Dendritic cell treated with granulocyte-macrophage colony-stimulating factor and Interleukin-4, amounts not matched to agents 40 ng/mL and 50 ng/mL, for 4 days (primary cell): ENCODE measurements around the gene TIPIN.
"Not testable (repeated sequence)": the region's sequence is repeated elsewhere in the genome, so short reads cannot be mapped to it uniquely, and the experiment has no call there.

Experiments
- H3K27ac Mint-ChIP-seq: one replicate; pipeline ENCODE4 v1.8.0; 2022; ENCODE audit warnings: mild to moderate bottlenecking, mixed read lengths
- H3K27me3 Mint-ChIP-seq: one replicate; pipeline ENCODE4 v1.8.0; 2022; ENCODE audit warnings: mild to moderate bottlenecking, mixed read lengths
- H3K36me3 Mint-ChIP-seq: one replicate; pipeline ENCODE4 v1.8.0; 2022; ENCODE audit warnings: low read depth, mixed read lengths
- H3K4me1 Mint-ChIP-seq: one replicate; pipeline ENCODE4 v1.8.0; 2022; ENCODE audit warnings: low read depth, mixed read lengths
- H3K4me3 Mint-ChIP-seq: one replicate; pipeline ENCODE4 v1.8.0; 2022; ENCODE audit warnings: mild to moderate bottlenecking, moderate library complexity, mixed read lengths
- H3K9me3 Mint-ChIP-seq: one replicate; pipeline ENCODE4 v1.8.0; 2022; ENCODE audit warnings: mixed read lengths
- intact Hi-C: fragments of 100-400 bp; cut with micrococcal nuclease; formaldehyde crosslinking; loops from one replicate; pipeline ENCODE4 v1.15.0; 2022

The TIPIN gene, protein sequence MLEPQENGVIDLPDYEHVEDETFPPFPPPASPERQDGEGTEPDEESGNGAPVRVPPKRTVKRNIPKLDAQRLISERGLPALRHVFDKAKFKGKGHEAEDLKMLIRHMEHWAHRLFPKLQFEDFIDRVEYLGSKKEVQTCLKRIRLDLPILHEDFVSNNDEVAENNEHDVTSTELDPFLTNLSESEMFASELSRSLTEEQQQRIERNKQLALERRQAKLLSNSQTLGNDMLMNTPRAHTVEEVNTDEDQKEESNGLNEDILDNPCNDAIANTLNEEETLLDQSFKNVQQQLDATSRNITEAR

DNA sequence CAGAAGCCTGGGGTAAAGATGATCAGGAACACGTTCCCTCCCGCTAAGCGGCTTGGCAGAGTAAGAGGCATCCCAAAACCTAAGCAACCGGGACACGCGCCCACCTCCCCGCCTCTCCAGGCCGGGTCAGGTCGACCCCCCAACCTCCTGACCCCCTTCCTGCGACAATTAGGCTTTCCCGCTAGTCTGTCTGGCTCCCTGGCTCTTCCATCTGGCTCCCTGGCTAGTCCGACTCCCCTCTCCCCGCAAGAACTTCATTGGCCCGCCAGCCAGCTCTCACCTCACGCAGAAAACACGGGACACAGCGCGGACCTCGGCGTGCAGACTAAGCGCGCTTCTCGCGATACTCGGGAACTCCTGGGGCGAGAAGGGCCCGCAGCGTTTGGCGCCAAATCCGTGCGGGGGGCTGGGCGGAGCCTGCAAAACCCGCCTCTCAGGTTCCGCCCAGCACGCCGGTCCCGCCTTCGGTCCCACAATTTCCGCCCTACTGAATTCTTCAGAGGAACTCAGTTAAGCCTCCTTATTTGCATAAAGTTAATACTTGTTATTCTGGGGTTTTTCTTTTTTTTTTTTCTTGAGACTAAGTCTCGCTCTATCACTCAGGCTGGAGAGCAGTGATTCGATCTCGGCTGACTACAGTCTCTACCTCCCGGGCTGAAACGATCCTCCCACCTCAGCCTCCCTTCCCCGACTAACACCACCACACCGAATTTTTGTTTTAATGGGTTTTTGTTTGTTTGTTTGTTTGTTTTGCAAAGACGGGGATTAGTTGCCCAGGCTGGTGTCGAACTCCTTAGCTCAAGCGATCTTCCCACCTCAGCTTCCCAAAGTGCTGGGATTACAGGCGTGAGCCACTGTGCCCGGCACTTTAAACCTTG, at the start of gene TIPIN:
TSS of gene TIPIN (minus strand) at position 327 of the 878 bp plus-strand sequence. CDS start 3,738 bp downstream, outside the sequence.
- peaks cover 23% of the 10 kb centered on the region for H3K36me3 Mint-ChIP-seq
- no peaks in the 10 kb centered on the region for H3K9me3 Mint-ChIP-seq
- H3K27me3 Mint-ChIP-seq: no peaks in the 10 kb centered on the region
- intact Hi-C loops: loop anchor here (1.0 kb wide), 2 partner anchors 30 to 141 kb away; partner anchors contain the start of genes MAP2K1 and SNAPC5
- peaks cover 27% of the 10 kb centered on the region for H3K4me1 Mint-ChIP-seq
- H3K4me3 Mint-ChIP-seq: peak within 1 kb of the TSS; percentile 93
- peak within 1 kb of the TSS; percentile 92 for H3K27ac Mint-ChIP-seq

DNA sequence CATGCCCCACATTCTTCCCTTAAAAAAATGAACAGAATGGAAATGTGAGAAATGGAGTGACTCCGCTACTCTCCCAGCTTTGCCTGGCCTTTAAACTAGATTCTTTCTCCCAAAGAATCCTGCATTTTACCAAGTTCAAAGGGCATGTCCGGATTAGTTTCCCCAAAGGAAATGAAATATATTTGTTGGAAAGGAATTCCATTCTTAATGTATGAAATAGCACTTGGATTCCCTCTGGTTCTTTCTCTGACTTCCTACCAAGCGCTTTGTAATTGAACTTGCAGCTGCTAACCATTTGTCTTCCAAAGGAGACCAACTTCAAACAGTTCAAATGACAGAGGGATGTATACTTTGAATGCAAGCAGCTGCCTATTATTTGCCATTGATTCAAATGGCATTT, 49.1 kb upstream of the TIPIN start:
- H3K36me3 Mint-ChIP-seq: peaks cover 16% of the 10 kb centered on the region
- H3K9me3 Mint-ChIP-seq: no peaks in the 10 kb centered on the region
- peaks cover 88% of the 10 kb centered on the region for H3K4me1 Mint-ChIP-seq
- H3K4me3 Mint-ChIP-seq: no peak overlapping the region
- no peaks in the 10 kb centered on the region for H3K27me3 Mint-ChIP-seq
- intact Hi-C loops: no loop called here
- no peak overlapping the region for H3K27ac Mint-ChIP-seq

DNA sequence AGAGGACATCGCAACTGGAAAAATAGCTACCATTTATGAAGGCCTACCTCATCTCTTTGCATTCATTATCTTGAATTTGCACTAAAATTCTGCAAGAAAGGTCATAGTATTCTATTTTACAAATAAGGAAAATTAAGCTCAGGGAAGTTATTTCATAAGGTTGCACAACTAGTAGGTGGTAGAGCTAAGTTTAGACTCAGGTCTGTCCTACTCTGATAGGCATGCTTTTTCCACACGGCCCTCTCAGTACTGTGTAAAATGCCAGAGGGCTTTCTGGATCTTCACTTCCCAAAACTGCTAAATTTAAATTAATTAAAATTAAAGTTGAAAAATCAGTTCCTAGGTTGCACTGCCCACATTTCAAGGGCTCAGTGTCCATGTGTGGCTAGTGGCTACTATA, 48.5 kb upstream of the TIPIN start:
- no peak overlapping the region for H3K4me3 Mint-ChIP-seq
- peaks cover 88% of the 10 kb centered on the region for H3K4me1 Mint-ChIP-seq
- no peaks in the 10 kb centered on the region for H3K27me3 Mint-ChIP-seq
- H3K36me3 Mint-ChIP-seq: peaks cover 22% of the 10 kb centered on the region
- intact Hi-C loops: no loop called here
- peak overlapping the region; percentile 8 for H3K27ac Mint-ChIP-seq
- no peaks in the 10 kb centered on the region for H3K9me3 Mint-ChIP-seq

DNA sequence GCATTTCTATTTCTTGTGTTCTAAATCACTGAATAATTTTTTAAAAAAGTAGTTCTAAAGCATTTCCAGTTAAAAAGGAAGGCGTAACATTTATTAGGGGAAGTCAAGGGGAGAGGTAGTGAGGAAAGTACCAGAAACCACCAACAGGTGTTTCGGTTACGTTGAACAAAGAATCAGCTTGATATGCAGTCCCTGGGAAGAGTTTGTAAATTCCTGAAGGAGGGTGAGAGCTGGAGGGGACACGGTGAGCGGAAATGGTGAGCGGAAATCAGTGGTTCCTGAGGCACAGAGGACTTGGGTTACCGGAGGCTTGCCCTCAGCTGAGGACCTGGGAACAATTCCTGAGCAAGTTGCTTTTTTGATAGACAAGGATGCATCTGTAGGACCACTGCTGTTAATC, 48.0 kb upstream of the TIPIN start:
- Mint-ChIP-seq H3K27me3 (no peaks in the 10 kb centered on the region), H3K9me3 (no peaks in the 10 kb centered on the region), H3K36me3 (peaks cover 27% of the 10 kb centered on the region), H3K27ac (peak overlapping the region; percentile 8), H3K4me1 (peaks cover 85% of the 10 kb centered on the region), H3K4me3 (no peak overlapping the region)
- intact Hi-C loops: no loop called here

DNA sequence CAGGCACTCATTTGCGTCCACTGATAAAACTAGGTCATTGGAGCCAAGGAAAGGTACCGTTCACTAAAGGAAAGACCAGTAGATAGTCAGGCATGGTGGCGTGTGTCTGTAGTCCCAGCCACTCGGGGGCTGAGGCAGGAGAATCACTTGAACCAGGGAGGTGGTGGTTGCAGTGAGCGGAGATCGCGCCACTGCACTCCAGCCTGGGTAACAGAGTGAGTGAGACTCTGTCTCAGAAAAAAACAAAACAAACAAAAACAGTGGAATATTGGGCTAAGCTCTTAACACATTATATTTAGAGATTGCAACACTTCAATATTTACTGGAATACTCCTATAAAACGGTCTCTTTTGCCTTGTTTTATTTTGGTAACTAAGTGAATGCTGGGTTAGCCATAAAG, 47.6 kb upstream of the TIPIN start:
- no peaks in the 10 kb centered on the region for H3K9me3 Mint-ChIP-seq
- H3K27ac Mint-ChIP-seq: peak overlapping the region; percentile 8
- H3K4me3 Mint-ChIP-seq: no peak overlapping the region
- intact Hi-C loops: no loop called here
- H3K4me1 Mint-ChIP-seq: peaks cover 85% of the 10 kb centered on the region
- H3K36me3 Mint-ChIP-seq: peaks cover 31% of the 10 kb centered on the region
- H3K27me3 Mint-ChIP-seq: no peaks in the 10 kb centered on the region

DNA sequence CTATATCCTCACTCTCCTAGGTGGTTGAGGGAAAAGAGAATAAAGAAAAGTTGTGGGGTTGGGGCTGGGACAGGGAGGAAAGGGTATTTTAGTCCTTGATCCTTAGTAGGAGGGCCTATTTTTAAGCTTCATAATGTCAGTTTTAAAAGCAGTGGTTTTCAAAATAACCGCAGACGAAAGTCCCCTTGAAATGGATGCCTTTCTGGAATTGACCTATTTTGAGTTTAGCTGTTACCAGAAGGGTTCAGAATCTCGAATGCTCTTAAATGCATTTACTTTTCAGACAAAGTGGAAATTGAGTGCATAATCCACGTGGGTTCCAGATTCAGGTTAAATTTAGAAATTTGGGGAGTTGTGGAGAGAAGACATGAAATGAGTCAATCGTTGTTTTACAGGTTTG, 46.8 kb upstream of the TIPIN start:
- H3K9me3 Mint-ChIP-seq: no peaks in the 10 kb centered on the region
- no peaks in the 10 kb centered on the region for H3K27me3 Mint-ChIP-seq
- H3K4me1 Mint-ChIP-seq: peaks cover 78% of the 10 kb centered on the region
- peaks cover 39% of the 10 kb centered on the region for H3K36me3 Mint-ChIP-seq
- H3K4me3 Mint-ChIP-seq: no peak overlapping the region
- H3K27ac Mint-ChIP-seq: no peak overlapping the region
- intact Hi-C loops: no loop called here

DNA sequence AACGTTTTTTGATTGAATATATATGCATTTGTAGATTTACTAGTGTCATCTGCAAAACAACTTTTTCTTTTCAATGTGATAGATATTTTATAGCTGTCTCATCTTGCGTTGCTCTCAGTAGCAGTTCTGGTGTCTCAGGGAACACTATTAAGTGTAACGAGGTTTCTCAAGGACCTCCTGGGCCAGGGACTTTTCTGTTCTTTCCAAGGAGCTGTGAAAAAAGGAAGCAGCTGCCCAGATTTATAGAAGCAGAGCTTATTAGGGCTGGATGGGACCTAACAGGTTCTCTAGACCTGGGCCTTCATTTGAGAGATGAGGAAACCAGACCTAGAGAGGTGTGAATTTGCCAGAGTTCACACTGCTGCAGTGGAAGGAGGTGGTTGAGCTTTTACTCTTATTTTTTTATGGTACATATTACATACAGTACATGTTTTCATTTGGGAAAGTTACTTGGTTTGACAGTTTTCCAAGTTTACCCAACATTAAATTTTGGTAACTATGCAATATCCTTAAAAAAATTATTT, 46.3 kb upstream of the TIPIN start:
- Mint-ChIP-seq H3K4me3 (no peak overlapping the region), H3K27ac (no peak overlapping the region)

DNA sequence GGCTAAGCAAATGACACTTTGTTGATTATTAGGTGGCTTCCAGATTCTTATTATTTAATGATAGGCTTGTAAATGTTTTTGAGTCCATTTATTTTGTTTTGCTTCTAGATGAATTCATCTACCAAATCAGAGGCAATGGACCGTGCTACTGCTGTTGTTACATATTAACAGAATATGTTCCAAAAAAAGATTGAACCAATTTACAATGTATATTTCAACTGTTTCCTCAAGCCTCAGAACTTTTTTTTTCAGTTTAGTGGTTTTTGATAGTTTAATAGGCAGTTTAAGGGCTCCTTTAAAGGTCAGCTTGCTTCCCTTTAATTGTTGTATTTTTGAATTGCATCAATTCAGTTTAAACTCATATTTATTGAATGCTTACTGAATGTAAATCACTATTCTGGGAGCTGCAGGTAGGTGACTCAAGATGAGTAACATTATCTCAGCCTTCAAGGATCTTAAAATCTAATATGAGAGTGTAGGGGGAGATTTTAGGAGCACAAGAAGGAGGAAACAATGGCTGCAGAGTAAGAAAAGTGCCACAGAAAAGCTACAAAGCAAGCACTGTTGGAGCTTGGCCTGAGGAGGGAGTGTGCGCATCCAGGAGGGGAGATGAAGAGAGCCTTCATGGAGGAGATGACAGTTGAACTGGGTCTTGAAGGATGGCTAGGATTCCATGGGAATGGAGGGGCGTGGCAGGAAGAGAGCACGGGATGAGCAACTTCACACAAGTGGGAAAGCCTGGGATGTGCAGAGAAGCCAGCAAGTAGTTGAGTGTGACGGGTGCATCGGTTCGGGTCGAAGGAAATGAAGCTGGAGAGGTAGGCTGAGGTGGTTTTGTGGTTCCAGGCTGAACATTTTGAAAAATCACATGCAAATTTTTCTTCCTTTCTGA, 44.9 kb upstream of the TIPIN start:
- Mint-ChIP-seq H3K9me3 (no peaks in the 10 kb centered on the region), H3K4me3 (no peak overlapping the region), H3K4me1 (peaks cover 74% of the 10 kb centered on the region), H3K36me3 (peaks cover 57% of the 10 kb centered on the region), H3K27me3 (no peaks in the 10 kb centered on the region), H3K27ac (no peak overlapping the region)
- intact Hi-C loops: no loop called here

More for the DNA sequence above, 46.3 kb upstream of the TIPIN start:
- H3K36me3 Mint-ChIP-seq: peaks cover 44% of the 10 kb centered on the region
- H3K9me3 Mint-ChIP-seq: no peaks in the 10 kb centered on the region
- peaks cover 78% of the 10 kb centered on the region for H3K4me1 Mint-ChIP-seq
- intact Hi-C loops: no loop called here
- H3K27me3 Mint-ChIP-seq: no peaks in the 10 kb centered on the region

DNA sequence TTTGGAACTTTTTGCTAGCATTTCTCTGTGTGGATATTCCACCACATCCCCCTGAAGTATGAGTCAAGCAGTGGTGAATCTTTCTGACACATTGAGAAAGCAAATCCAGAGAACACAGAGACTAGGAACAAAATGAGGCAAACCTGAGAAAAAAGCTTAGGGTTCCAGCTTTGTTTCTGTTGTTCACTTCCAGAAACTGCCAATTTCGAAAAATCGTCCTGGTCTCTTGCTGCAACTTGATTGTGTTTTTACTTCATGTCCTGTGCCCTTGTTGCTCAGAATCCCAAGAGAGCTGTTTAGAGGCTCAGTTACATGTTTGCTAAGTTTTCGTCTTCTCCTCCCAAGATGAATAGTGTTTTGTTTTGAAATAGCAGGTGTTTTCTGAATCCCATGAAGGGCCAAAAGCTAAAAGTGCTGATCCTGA, 43.9 kb upstream of the TIPIN start:
- no peak overlapping the region for H3K27ac Mint-ChIP-seq
- intact Hi-C loops: no loop called here
- peaks cover 76% of the 10 kb centered on the region for H3K4me1 Mint-ChIP-seq
- peaks cover 68% of the 10 kb centered on the region for H3K36me3 Mint-ChIP-seq
- H3K27me3 Mint-ChIP-seq: no peaks in the 10 kb centered on the region
- no peak overlapping the region for H3K4me3 Mint-ChIP-seq
- no peaks in the 10 kb centered on the region for H3K9me3 Mint-ChIP-seq

DNA sequence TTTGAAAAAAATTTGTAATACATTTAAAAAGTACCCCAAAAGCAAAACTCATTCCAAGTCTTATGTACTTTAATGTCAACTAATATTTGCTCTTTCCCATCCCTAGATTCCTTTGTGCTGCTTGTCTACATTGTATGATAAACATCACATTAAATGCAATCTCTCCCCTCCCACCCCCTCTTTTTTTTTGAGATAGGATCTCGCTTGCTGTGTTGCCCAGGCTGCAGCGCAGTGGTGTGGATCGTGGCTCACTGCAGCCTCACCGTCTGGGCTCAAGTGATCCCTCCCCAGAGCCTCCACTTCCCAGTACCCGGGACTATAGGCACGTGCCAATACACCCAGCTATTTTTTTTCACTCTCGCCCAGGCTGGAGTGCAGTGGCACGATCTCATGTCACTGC, 42.8 kb upstream of the TIPIN start:
- Mint-ChIP-seq H3K4me3 (no peak overlapping the region), H3K4me1 (peaks cover 79% of the 10 kb centered on the region), H3K9me3 (no peaks in the 10 kb centered on the region), H3K27me3 (no peaks in the 10 kb centered on the region), H3K27ac (no peak overlapping the region), H3K36me3 (peaks cover 66% of the 10 kb centered on the region)
- intact Hi-C loops: no loop called here

DNA sequence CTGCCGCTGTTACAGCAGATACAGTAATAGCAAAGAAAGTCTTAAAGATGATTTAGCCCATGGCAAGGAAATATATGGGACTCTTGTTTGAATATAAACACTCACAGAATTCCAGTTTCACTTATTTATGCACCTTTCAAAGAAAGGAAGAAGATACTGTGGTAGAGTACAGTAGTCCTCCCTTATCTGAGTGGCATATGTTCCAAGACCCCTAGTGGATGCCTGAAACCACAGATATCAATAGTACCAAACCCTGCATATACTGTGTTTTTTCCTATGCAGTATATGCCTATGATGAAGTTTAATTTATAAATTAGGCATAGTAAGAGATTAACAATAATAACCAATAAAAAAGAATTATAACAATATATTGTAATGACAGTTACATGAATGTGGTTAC, 38.4 kb upstream of the TIPIN start:
- Mint-ChIP-seq H3K36me3 (peaks cover 70% of the 10 kb centered on the region), H3K4me3 (no peak overlapping the region), H3K27ac (peak overlapping the region; percentile 4), H3K9me3 (no peaks in the 10 kb centered on the region), H3K27me3 (no peaks in the 10 kb centered on the region), H3K4me1 (peaks cover 81% of the 10 kb centered on the region)
- intact Hi-C loops: loop anchor here (5.0 kb wide), 1 partner anchor 32 kb away; no protein-coding TSS in a partner anchor

DNA sequence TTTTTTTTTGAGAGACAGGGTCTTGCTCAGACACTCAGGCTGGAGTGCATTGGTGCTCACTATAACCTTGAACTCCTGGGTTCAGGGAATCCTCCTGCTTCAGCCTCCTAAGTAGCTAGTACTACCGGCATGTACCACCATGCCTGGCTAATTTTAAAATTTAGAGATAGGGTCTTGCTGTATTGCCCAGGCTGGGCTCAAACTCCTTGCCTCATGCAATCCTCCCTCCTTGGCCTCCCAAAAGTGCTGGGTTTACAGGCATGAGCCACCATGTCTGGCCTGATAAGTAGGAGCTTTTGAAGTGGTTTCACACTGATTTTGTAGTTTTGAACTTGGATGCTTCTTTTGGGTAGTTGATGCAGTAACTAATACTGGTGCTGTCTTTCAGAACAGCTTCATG, 38.0 kb upstream of the TIPIN start:
- H3K9me3 Mint-ChIP-seq: no peaks in the 10 kb centered on the region
- H3K4me1 Mint-ChIP-seq: peaks cover 83% of the 10 kb centered on the region
- no peak overlapping the region for H3K27ac Mint-ChIP-seq
- H3K4me3 Mint-ChIP-seq: no peak overlapping the region
- H3K36me3 Mint-ChIP-seq: peaks cover 67% of the 10 kb centered on the region
- H3K27me3 Mint-ChIP-seq: no peaks in the 10 kb centered on the region
- intact Hi-C loops: loop anchor here (5.0 kb wide), 1 partner anchor 33 kb away; no protein-coding TSS in a partner anchor

DNA sequence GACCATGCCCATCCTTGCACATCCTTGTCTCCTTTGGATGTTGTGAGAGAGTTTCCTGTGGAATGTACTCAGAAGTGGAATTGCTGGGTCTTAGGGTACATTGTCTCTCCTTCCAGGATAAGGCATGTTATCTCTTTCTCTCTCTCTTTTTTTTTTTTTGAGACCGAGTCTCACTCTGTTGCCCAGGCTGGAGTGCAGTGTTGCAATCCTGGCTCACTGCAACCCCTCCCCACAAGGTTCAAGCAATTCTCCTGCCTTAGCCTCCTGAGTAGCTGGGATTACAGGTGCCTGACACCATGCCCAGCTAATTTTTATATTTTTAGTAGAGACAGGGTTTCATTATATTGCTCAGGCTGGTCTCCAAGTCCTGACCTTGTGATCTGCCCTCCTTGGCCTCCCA, 36.6 kb upstream of the TIPIN start:
- H3K4me3 Mint-ChIP-seq, H3K27me3 Mint-ChIP-seq, H3K9me3 Mint-ChIP-seq: not testable (repeated sequence)
- Mint-ChIP-seq H3K27ac (peak overlapping the region; percentile 32), H3K4me1 (peaks cover 89% of the 10 kb centered on the region), H3K36me3 (peaks cover 60% of the 10 kb centered on the region)
- intact Hi-C loops: loop anchor here (5.0 kb wide), 1 partner anchor 34 kb away; no protein-coding TSS in a partner anchor
